DOHH2 (cell line): ENCODE results near the gene SYT14.
"Not testable (repeated sequence)": the region's sequence is repeated elsewhere in the genome, so short reads cannot be mapped to it uniquely, and the experiment has no call there.

Experiments
- H3F3A ChIP-seq: fragments of 200-600 bp; sonication (generic), shearing (Covaris generic); 2 replicates; pipeline ENCODE4 v1.6.0; 2016; ENCODE audit warnings: antibody characterized with exemption, mild to moderate bottlenecking; ENCODE audit not compliant: control insufficient read depth, insufficient read depth
- H3K27ac ChIP-seq: fragments of 200-600 bp; sonication (generic); 2 replicates; pipeline ENCODE4 v1.5.1; 2014; ENCODE audit warnings: low read depth, mild to moderate bottlenecking, low read length, moderate library complexity
- H3K27me3 ChIP-seq: fragments of 200-600 bp; sonication (generic); 2 replicates; pipeline ENCODE4 v1.6.1; 2014; ENCODE audit warnings: mild to moderate bottlenecking, low read length, mixed read lengths; ENCODE audit not compliant: control insufficient read depth
- H3K36me3 ChIP-seq: fragments of 200-600 bp; sonication (generic); 2 replicates; pipeline ENCODE4 v1.6.1; 2014; ENCODE audit warnings: mild to moderate bottlenecking, low read length, moderate library complexity, mixed read lengths; ENCODE audit not compliant: control insufficient read depth
- H3K4me1 ChIP-seq: fragments of 200-600 bp; sonication (generic); 2 replicates; pipeline ENCODE4 v1.6.1; 2014; ENCODE audit warnings: mild to moderate bottlenecking, low read length, mixed read lengths; ENCODE audit not compliant: control insufficient read depth
- H3K4me2 ChIP-seq: fragments of 200-600 bp; sonication (generic); 2 replicates; pipeline ENCODE4 v1.6.0; 2014; ENCODE audit warnings: mild to moderate bottlenecking, low read length, moderate library complexity
- H3K4me3 ChIP-seq: fragments of 200-600 bp; sonication (generic); 2 replicates; pipeline ENCODE4 v1.5.1; 2014; ENCODE audit warnings: mild to moderate bottlenecking, low read length, mixed read lengths
- H3K79me2 ChIP-seq: fragments of 200-600 bp; sonication (generic); 2 replicates; pipeline ENCODE4 v1.6.1; 2014; ENCODE audit warnings: mild to moderate bottlenecking, low read length, mixed read lengths; ENCODE audit not compliant: control insufficient read depth
- H3K9me2 ChIP-seq: fragments of 200-600 bp; sonication (generic); replicated peaks from 2 replicates; pipeline ENCODE4 v1.6.1; 2014; ENCODE audit warnings: mild to moderate bottlenecking, low read length, mixed read lengths; ENCODE audit not compliant: control insufficient read depth
- H3K9me3 ChIP-seq: fragments of 200-600 bp; sonication (generic); 2 replicates; pipeline ENCODE4 v1.6.1; 2014; ENCODE audit warnings: antibody characterized with exemption, low read length, mixed read lengths; ENCODE audit not compliant: control insufficient read depth, insufficient read depth
- H4K20me1 ChIP-seq: fragments of 200-600 bp; sonication (generic); 2 replicates; pipeline ENCODE4 v1.6.0; 2014; ENCODE audit warnings: low read depth, mild to moderate bottlenecking, antibody characterized with exemption, low read length, moderate library complexity; ENCODE audit not compliant: control insufficient read depth, insufficient read depth
- CTCF ChIP-seq: fragments of 200-600 bp; sonication (generic); IDR thresholded peaks from one replicate; pipeline ENCODE4 v1.5.1; 2014; ENCODE audit warnings: antibody characterized with exemption, mild to moderate bottlenecking, low read depth, low read length; ENCODE audit not compliant: poor library complexity, severe bottlenecking
- EZH2phosphoT487 ChIP-seq: fragments of 200-600 bp; sonication (generic); IDR thresholded peaks from 2 replicates; pipeline ENCODE4 v1.6.1; 2017; ENCODE audit warnings: borderline replicate concordance, mild to moderate bottlenecking, antibody characterized with exemption, low read length, moderate library complexity, mixed read lengths

Gene SYT14

DNA sequence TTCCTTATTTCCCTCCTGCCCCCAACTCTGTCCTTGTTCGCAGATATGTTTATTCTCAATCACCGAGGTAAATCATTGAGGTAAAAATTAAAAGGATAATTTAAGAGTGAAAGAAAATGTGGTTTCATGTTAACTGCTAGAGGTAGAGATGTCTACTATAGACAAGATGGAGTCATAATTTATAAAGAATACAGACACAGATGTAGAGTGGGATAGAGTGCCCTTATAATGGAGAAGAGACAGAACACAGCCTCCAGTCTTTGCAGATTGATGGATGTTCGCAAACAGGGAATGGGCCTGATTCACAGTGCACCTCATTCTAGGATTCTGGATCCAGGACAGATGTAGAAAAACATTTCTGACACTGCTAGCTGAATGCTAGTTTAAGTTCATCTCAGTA lies 155.4 kb downstream of the SYT14 start:
- TF ChIP-seq EZH2phosphoT487, result no peak
- no peak for TF ChIP-seq CTCF
- H3K9me2 ChIP-seq, result no peaks in the 10 kb centered on the region
- H3K27me3 ChIP-seq, result no peaks in the 10 kb centered on the region
- H3F3A ChIP-seq, result no peaks in the 10 kb centered on the region
- no peaks in the 10 kb centered on the region for H4K20me1 ChIP-seq
- no peaks in the 10 kb centered on the region for H3K36me3 ChIP-seq
- H3K4me3 ChIP-seq, result no peak overlapping the region
- no peaks in the 10 kb centered on the region for H3K79me2 ChIP-seq
- no peak overlapping the region for H3K4me2 ChIP-seq
- H3K9me3 ChIP-seq, result no peaks in the 10 kb centered on the region
- no peak overlapping the region for H3K27ac ChIP-seq
- no peaks in the 10 kb centered on the region for H3K4me1 ChIP-seq

DNA sequence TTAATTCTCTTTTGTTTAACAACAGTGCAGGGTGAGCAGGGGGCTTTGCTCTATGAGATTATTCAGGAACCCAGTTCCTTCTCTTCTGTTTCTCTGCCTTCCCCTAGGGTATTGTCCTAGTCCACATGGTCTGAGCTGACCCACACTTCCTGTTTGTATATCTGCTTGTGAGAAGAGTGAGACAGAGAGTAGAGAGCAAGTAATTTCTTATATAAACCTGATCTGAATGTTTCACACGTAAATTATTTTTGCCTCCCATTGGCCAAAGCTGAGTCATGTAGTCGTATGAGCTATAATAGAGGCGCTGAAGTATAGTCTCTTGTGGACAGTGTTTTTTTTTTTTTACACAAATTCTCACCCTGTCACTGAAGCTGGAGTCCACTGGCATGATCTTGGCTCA lies 160.3 kb downstream of the SYT14 start:
- H3F3A ChIP-seq, result no peaks in the 10 kb centered on the region
- no peaks in the 10 kb centered on the region for H3K9me3 ChIP-seq
- H3K79me2 ChIP-seq, result no peaks in the 10 kb centered on the region
- no peak overlapping the region for H3K4me3 ChIP-seq
- H3K36me3 ChIP-seq, result no peaks in the 10 kb centered on the region
- no peaks in the 10 kb centered on the region for H3K27me3 ChIP-seq
- H4K20me1 ChIP-seq, result no peaks in the 10 kb centered on the region
- TF ChIP-seq CTCF, result no peak
- TF ChIP-seq EZH2phosphoT487, result no peak
- no peak overlapping the region for H3K4me2 ChIP-seq
- no peaks in the 10 kb centered on the region for H3K4me1 ChIP-seq
- no peaks in the 10 kb centered on the region for H3K9me2 ChIP-seq
- no peak overlapping the region for H3K27ac ChIP-seq

DNA sequence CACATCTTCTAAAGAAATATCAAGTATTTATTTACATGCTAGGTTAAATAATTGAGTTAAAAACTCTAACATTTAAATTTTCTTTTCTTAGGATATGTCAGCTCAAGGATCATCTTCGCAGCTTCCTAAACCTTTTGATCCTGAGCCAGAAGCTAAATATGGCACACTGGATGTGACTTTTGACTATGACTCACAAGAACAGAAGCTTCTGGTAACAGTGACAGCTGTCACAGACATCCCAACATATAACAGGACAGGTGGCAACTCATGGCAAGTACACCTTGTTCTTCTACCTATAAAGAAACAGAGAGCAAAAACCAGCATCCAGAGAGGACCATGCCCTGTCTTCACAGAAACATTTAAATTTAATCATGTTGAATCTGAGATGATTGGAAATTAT lies 161.9 kb downstream of the SYT14 start:
- TF ChIP-seq EZH2phosphoT487, result no peak
- no peak for TF ChIP-seq CTCF
- H3K4me3 ChIP-seq, result no peak overlapping the region
- H3K4me2 ChIP-seq, result no peak overlapping the region
- H4K20me1 ChIP-seq, result no peaks in the 10 kb centered on the region
- no peaks in the 10 kb centered on the region for H3K79me2 ChIP-seq
- H3K4me1 ChIP-seq, result no peaks in the 10 kb centered on the region
- H3F3A ChIP-seq, result no peaks in the 10 kb centered on the region
- no peaks in the 10 kb centered on the region for H3K36me3 ChIP-seq
- H3K9me3 ChIP-seq, result no peaks in the 10 kb centered on the region
- H3K27me3 ChIP-seq, result no peaks in the 10 kb centered on the region
- no peak overlapping the region for H3K27ac ChIP-seq
- H3K9me2 ChIP-seq, result no peaks in the 10 kb centered on the region

DNA sequence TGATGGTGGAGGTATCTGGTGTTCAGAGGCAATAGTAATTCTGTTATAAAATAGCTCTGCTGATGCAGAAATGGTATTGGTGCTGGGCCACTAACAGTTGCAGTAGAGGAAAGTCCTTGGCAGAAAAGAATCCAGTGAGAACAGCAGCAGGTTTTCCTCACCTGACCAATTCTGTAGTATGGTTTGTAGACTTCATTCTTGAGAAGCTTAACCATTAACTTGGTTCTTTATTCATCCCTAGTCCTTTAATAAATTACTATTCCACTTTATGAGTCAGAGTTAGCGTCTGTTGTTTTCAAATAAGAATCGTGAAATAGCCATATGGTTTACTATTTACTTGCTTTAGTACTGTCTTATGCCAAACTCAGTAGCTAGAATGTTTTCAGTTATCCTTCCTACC lies 166.1 kb downstream of the SYT14 start:
- no peak for TF ChIP-seq EZH2phosphoT487
- no peak for TF ChIP-seq CTCF
- Histone ChIP-seq H3F3A (no peaks in the 10 kb centered on the region), H3K79me2 (no peaks in the 10 kb centered on the region), H3K4me2 (no peak overlapping the region), H3K4me3 (no peak overlapping the region), H3K27ac (no peak overlapping the region), H3K36me3 (no peaks in the 10 kb centered on the region), H3K4me1 (no peaks in the 10 kb centered on the region), H4K20me1 (no peaks in the 10 kb centered on the region), H3K27me3 (no peaks in the 10 kb centered on the region), H3K9me2 (no peaks in the 10 kb centered on the region), H3K9me3 (no peaks in the 10 kb centered on the region)

DNA sequence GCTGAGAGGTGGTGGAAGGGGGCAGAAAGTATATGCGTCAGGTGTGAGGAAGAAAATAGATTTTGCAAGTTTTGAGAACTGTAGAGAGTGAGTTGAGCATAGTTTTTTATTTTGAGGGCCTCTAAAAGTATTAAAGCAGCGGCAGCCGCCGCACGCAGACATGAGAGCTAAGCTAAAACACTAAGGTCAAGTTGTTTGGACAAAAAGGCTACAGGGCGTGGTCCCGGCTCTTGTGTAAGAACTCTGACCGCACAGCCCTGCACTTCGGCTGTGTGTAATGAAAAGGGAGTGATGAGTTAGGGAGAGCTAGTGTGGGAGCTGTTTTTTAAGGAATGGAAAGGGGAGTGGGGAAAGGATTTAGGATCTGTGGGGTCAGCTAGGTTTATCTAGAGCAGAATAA lies 174.9 kb downstream of the SYT14 start:
- not testable (repeated sequence) for H3K27me3 ChIP-seq, H3K4me1 ChIP-seq, H4K20me1 ChIP-seq, H3K79me2 ChIP-seq, H3K27ac ChIP-seq, H3K9me3 ChIP-seq, H3K36me3 ChIP-seq, H3K9me2 ChIP-seq, H3F3A ChIP-seq, H3K4me3 ChIP-seq, H3K4me2 ChIP-seq
